ENCODE measurements around the gene CBX6.

The CBX6 gene

DNA sequence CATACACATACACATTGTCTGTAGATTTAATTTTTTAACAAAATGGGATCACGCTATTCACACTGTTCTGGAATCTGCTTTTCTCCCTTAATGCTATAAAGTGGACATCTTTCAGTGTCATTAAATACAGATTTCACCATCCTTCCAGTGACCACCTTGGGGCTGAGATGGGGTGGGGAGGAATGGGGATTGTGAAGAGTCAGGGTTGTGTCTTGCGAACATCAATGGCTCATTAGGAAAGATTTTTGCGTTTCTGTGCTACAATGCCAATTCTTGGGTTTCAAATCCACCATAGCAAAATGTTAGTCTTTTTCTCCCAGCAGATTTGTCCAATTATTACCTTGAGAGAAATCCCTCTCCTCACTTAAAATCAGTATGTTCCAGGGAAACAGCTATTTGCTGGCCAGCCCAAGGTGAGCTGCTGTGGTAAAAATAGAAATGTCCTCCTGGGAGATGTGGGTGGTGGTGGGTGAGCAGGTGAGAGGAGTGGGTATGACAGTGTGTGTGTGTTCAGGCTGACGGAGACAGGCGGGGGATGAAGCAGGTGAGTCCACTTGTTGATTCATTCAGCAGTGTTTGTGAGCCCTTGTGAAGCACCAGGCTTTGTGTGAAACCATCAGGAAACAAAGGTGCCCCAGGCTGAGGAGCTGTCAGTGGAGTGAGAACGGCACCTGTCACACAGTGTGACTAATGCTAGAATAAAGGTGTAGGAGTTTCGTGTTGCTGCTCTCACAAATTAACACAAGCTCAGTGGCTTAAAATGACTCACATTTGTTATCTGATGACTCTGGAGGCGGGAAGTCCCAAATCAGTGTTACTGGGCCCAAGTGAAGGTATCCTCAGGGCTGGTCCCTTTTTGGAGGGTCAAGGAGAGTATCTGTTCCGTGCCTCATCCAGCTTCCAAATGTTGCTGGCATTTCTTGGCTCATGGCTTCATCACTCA is 1.7 kb upstream of the CBX6 start:
- peak; percentile 75 to 93 (median 76) for DNase-seq

DNA sequence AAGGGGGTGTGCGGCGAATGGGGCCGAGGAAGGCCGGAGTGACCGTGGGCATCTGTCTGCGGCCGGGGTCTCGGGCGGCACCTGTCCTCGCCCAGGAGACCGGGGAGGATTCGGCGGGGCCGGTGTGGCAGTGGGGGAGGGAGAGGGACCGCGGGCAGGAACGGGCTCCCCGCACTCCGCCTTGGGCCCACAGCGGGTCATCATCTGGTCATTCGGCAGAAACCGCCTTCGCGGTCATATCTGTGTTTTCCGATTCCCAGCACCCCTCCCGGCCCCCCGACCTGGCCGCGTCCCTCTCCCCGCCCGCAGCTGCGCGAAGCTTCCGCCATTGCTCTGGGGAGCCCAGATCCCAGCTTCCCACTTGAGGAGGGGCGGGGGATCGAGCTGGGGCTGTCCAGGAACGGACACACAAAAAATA is 824 bp upstream of the CBX6 start:
- DNase-seq: peak; percentile 51 to 86 (median 78)

DNA sequence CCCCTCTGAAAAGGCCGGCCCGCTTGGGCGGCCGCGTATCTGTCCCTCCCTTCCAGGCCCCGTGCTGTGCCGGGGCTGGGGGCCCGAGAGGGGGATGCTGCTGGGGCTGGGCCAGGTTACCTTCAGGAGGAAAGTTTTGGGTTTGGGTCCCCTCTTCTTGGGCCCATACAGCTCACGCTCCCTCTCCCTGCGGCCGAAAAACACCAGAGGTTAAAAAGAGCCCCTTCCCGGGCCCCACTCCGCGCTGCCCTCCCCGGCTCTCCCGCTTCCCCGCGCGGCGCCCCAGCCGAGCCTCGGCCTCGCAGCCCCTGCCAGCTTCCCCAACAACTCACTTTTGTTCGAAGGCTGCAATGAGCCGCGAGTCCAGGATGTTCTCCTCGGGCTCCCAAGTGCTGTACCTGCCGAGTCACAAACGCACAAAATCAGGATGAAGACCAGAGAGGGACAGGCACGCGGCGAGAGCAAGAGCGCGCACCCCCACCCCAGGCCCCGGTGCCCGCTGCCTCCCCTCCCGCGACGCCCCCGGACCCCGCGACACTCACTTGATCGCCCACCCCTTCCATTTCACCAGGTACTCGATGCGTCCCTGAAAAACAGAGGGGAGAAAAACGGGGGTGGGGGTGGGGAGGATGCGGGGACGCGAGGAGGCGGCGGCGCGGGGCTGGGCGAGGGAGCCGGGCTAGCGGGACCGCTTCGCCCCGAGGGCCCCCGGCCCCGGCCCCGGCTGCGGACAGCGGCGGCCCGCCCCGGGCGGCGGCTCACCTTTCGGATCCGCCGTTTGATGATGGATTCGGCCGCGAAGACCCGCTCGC is 450 bp downstream of the CBX6 start:
- DNase-seq: peak in 2 of 3 experiments; percentile 39 to 56

DNA sequence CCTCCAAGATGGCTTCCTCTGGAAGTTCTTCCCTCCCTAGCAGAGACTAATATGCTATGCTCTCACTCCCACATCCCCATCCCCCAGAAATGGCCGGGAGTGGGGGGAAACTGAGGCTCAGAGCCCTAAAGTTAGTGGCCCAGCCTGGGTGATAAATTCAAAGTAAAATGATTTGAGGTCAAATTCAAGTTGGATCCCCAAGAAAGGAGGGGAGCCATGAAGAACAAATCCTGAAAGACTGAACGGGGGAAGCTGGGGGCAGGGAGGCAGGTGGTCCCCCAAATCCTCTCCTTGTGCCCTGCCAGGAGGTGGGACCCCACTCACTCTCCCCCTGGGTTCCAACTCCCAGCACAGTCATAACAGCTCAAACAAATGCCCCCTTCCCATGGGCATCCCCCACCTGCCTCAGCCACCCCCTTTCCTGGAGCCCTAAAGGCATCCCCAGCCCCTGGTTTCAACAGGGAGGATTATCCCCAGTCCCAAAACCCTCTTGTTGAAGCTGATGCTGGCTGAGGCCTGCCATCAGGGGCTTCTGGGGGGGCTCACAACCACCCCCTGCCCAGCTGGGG is 1.1 kb downstream of the CBX6 start:
- DNase-seq: no peak

DNA sequence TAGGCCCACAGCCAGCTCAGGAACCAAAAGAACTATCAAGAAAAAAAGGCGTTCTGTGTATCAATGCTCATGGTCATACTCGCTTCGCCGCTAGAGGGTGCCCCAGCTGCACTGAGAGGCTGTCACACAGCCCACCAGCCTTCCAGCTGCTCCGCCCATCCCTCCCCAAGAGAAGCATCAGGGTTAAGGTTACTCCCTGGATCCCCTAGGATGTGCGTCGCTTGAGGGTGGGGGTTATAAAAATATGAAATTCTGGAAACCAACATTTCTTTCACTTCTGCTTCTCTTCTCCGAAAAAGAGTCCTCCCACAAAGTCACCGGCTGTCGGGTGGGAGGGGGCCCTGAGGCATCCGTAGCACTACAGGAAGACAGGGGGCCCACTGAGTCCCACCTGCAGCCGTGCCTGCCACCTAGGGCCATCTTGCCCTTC is 1.7 kb downstream of the CBX6 start:
- DNase-seq: peak; percentile 62 to 81 (median 72)

DNA sequence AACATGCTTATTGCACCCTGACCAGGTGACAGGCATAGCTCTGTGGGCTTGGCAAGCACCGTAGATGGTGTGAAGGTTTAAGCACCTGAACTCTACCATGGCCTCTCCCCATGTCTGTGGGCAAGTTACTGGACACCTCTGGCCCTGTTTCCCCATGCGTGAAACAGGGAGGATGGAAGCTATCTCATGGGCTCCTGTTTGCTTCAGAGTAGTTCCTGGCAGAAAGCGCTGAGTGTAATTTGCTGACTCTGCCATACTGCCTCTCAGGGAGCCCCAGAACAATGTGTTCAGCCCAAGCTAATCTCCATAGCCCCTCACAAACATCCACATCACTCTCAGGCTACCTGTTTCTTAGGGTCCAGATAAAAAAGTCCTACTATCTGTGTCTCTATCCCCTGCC is 2.4 kb downstream of the CBX6 start:
- no peak for DNase-seq

DNA sequence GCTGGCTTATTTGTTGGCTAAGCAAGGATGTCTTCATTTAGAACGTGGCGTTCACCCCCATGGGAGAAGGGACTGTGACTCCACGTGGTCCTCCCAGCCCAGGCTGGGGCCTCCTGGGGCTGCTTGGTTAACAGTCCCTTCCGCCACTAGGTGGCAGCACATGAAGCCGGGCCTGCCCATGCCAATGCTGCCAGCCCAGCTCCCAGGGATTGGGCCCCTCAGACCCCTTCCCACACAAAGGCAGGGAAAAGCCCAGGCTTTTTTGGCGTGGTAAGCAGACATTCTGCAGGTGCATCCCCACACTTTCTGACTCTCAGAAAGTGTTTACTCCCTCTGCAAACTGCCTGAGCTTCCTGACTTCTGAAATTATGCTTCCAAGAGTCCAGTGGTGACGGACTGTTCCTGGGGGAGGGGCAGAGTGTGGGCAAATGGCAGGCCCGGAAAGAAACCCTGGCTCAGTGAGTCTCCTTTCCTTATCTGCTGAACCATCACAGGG is 3.1 kb downstream of the CBX6 start:
- DNase-seq: peak; percentile 32 to 64 (median 48)

DNA sequence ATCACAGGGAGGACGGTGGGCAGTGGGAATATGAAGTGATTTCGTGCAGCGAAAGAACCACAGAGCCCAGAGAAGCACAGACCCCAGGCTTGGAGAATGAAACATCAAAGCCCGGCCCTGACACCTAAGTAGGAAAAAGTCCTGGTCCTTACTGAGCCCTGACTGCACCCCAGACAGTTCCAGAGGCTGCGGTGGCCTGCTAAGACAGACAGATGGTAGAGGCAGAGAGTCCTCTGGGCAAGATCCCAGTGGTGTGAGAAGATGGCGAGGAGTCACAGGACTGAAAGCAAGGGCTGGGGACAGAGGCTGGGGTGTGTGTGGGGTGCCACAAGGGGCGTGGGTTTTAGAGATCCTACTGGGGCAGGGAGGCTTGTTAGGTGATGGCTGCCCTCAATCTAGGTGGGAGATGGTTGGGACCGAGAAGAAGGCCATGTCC is 3.7 kb downstream of the CBX6 start:
- DNase-seq: no peak

DNA sequence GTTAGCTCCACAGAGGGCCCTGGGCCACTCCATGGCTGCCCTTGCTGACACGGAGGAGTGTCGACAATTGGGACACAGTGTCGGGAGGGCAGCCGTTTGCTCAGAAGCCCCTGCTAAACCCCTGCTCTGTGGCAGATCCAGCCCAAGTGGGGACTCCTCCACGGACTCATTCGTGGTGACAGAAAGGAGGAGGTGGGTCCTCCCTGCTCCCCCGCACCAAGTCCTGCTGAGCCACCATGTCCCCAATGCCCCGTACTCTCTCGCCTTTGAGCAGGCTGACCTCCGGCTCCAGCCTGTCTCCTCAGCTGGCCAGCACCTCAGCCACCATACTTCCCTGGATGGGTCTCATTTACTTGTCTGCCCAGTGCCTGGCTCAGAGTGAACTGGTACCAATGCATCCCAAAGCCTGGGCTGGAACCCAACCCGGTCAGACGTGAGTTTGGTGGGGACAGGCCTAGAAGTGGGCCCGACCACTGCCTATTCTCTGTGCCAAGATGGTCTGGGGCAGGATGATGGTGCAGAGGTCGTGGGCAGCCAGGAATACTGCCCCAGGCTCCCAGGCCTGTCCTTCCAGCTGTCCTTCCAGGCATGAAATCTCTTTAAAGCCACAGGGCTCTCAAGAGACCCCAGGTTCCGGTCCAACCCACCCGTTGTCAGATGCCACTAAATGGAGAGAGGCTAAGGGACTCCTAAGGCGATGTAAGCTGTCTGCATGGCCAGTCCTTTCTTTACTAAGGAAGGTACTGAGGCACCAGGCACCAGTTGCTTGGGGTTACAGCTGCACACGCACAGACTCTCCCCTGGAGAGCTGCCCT is 4.3 kb downstream of the CBX6 start:
- no peak for DNase-seq

DNA sequence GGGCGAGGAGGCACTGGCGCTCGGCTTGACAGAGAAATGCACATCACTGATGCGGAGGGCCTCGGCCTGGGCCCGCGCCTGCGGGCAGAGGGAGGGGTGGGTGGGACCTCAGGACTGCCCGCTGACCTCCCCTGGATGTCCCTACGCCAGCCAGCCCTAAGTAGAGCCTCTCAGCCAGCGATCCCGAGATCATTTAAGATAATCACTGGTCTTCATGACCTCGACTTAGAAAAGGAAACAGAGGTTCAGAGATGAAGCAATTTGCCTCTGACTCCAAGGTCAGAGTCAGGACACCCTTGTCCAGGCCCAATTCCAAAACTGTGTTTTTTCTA is 4.9 kb downstream of the CBX6 start:
- DNase-seq: no peak

DNA sequence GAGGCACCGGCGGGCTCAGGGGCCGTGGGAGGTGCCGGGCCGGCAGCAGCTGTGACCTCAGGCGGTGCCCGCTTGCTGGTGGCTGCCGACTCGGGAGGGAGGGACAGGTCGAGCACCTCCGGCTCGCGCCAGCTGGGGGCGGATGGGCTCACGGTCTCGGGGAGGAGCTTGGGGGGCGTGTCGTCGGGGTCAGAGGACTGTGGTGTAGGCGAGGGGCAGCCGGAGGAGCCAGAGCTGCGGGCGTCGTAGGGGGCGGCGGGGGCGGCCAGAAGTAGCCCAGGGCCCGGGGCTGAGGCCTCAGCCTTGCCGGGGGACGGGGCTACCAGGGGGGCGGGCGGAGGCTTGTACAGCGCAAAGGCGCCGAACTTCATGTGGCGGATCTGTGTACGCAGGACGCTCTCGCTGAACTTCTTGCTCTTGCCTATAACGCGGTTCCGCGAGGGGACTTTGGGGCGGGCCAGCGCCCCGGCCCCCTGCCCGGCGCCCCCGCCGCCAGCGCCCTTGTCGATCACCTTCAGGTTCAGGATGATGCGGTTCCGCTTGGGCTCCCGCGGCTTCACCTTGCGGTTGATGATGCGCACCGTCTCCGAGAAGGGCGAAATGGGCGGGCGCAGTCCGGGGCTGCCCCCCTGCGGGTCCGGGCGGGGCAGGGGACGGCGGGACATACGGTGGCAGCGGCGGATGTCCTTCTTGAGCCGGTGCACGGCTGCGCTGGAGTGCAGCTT is 5.5 kb downstream of the CBX6 start:
- DNase-seq: no peak

DNA sequence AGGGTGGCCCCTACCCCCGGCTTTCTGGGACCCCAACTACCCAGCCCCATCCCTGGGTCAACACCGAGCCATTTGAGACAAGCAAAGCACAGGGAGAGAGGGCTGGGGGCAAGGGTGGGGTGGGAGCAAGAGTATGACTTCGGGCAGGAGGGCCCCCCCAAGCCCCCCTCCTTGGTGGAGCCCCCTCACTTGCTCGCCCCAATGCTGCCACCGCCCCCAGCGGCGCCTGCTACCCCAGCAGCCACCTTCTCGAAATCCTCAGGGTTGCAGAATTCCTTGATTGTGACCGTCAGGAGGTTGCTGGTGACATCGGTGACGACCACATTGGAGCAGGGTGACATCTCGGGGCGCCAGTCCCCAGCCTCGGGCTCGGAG is 6.0 kb downstream of the CBX6 start:
- no peak for DNase-seq

DNA sequence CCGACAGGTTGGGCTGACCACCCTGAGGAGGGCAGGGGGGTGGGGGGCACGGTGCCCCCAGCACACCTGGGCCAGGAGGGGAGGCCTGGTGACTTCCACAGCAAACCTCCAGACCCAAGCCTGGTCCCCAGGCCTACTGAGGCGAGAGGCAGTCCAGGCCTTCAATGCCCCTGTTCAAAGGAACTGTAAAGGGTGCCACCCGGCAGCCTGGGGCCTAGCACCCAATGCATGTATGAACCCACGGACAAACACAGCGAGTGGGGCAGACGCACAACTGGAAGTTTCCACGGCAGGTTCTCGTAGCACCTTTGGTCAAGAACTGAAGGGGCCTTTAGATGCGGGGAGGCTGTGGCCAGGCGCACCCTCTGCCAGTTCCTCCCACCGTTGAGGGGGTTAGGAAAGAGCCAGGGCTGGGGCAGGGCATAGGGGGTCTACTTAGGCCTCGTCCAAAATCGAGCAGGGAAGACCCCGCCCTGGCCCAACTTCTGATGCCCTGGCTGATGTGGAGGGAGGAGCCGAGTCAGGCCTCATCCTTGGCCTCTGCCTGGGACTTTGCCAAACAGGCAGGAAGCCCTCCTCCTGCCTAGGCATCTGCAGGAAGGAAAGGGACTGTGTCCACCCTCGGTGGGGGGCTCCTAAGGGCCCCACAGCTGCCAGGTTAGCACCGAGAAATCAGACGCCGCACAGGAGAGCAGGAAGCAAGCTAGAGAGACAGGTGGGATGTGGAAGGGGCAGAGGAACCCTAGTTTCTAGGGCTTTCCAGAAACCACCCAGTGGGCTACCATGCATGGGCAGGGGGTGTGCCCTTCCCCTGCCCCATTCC is 6.6 kb downstream of the CBX6 start:
- DNase-seq: no peak

DNA sequence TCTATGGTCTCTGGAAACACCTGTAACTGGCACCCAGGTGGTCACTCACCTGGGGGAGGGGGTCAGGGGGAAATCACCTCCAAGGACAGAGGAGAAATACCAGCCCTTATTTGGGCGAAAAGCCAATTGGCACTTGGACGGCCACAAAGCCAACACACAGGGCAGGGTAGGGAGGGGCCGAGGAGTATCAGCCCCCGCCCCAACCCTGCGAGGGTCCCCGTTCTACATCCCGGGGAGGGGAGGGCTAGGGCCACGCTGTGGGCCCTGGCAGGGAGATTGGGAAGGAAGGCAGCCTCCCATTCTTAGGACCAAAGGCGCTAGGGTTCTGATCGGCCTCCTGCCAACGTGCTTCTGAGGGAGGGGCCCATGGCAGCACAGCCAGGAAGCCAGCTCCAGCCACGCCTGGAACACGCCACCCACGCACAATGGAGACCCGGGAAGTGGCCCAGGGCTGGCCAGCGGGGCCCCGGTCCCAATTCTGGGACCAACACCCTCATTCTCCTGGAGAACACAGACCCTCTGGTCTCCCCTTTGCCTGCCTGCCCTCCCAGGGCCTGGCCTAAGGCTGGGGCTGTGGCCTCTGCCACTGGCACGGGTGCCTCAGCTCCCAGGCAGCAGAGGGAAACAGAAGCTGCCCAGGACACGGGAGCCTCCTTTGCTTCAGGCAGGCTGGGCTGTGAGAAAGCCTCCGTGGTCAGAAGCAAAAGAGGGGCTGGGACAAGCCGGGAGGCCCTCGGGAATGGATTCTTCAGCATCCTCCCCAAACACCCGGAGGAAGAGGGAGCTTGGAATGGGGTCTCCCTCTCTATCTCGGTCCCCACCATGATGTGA is 7.4 kb downstream of the CBX6 start:
- no peak for DNase-seq

DNA sequence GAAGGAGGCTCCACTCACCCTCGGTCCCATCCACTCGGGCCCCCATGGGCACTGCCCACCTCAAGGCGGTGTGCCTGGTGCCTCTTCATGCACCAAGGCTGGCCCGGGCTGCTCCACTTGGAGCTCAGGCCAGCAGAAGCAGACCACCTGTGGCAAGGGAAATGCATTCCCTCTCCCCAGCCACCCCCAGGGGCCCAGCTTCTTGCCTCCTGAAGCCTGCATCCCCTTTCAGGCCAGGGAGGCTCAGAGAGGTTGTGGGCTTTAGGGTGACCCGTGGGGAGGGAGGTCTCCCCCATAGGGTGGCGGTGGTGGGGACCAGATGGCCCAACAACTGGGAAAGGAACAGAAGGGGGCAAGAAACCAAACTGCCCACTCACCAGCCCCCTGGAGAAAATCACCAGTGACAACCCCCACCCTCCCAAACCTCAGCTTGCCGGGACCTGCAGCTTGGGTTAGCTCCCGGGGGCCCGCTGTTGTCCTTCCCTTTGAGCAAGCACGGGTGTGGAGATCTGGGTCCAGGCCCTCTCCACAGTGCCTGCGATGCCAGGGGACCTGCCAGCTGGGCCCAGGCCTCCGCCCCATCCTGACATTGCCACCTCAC is 8.4 kb downstream of the CBX6 start:
- no peak for DNase-seq

DNA sequence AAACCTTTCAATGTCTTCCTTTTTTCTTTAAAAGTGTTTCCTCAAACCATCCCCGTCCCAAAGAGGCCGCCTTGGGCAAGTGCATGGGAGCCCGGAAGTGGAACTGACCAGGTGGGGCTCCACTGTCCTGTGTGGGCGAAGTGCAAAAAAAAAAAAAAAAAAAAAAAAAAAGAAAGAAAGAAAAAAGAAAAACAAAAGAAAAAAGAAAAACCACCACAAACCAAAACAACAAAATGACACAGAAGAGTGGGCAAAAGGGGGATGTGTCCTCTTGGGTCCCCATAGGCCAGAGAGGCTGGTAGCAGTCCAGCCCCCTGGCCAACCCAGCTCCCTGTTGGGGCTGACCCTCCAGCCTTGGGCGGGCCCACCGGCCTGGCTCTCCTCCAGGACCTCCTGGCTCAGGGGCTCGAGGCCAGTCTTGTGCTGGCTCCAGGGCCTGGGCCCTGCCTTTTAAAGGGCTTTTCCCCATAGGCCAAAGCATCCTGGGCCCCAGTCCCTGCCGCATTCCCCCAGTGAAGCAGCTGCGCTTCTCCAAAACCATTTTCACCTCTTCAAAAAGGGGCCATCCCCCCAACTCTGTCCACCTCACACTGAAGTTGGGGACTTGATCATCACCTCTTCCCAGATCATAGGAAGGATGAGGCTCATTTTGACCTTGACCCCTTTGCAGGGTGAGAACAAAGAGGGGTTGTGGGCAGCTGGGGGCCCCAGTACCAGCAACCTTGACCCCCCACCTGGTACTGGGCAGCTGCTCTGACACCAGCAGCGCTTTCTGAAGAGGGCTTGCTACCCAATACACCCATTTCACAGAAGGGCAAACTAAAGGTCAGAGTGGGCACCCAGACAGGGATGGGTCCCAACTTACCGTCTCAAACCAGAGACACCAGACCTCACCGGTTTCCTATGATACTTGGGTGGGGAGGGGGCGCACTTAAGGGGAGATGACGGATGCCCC is 9.4 kb downstream of the CBX6 start:
- DNase-seq: no peak

DNA sequence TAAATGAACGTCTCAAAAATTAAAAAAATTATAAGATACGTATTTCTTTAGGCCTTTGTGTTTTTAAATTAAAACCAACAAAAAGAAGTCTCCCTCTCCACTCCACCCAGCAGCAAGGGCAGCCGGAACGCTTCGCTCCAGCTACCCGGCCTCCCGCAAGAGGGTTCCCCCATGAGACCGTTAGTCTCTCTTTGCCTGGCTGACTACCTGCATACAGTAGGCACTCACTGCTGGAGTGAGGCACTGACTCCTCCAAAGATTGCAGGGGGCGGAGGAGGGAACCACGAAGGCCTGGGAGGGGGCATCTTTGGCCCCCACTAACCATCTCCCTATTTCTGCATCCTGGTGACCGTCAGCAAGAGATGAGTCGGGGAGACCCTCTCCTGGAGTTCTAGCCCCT is 10.1 kb downstream of the CBX6 start:
- DNase-seq: no peak

DNA sequence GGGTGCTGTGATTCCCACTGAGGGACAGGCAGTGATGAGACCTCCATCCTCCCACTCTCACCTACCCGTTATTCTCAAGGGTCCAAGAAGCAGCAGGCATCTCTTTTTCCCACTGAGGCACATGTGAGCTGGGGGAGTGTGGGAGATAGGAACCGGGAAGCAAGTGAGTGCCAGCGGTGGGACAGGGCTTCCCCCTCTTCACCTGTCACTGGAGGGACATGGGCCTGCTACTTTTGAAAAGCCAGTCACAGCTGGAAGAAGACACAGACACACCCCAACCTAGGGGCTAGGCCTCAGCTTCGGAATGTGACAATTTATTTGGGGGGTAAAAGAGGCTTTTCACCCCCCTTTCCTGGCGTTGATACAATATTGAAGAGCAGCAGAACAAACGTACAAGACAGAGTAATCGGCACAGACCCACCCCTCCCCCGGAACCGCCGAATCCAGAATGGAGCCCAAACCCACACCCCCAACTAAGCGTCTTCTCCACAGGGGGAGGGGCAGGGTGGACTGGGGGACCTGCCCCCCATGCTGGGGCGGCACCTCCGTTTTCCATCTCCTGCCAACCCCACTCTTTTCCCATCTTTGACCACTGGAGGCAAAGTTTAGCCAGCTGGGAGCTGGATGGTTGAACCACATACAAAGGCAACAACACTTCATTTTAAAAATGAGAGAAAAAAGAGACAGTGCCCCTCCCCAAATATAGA is 10.7 kb downstream of the CBX6 start:
- no peak for DNase-seq
